Endothelial cell (in vitro differentiated cells): ENCODE data around the gene NHS. TPM values are rescaled to one million over a fixed set of nuclear protein-coding genes. Genes with fewer than 3 reads are reported as not detected.
"Not testable (repeated sequence)": the region's sequence is repeated elsewhere in the genome, so short reads cannot be mapped to it uniquely, and the experiment has no call there.

Source experiments
- DNase-seq: peaks from one replicate; pipeline ENCODE4 v3.0.0; 2021; ENCODE audit warnings: low spot score
- H3K27ac Mint-ChIP-seq: one replicate; pipeline ENCODE4 v1.8.0; 2021; ENCODE audit warnings: mixed read lengths, inconsistent platforms; ENCODE audit not compliant: unreplicated experiment
- H3K27me3 Mint-ChIP-seq: one replicate; pipeline ENCODE4 v1.8.0; 2021; ENCODE audit warnings: mild to moderate bottlenecking, moderate library complexity, mixed read lengths, inconsistent platforms; ENCODE audit not compliant: unreplicated experiment
- H3K36me3 Mint-ChIP-seq: one replicate; pipeline ENCODE4 v1.8.0; 2021; ENCODE audit warnings: mild to moderate bottlenecking, low read depth, mixed read lengths, inconsistent platforms; ENCODE audit not compliant: unreplicated experiment
- H3K4me1 Mint-ChIP-seq: one replicate; pipeline ENCODE4 v1.8.0; 2021; ENCODE audit warnings: mild to moderate bottlenecking, mixed read lengths, inconsistent platforms; ENCODE audit not compliant: unreplicated experiment
- H3K4me3 Mint-ChIP-seq: one replicate; pipeline ENCODE4 v1.8.0; 2021; ENCODE audit warnings: mild to moderate bottlenecking, mixed read lengths, inconsistent platforms; ENCODE audit not compliant: unreplicated experiment
- H3K9me3 Mint-ChIP-seq: one replicate; pipeline ENCODE4 v1.8.0; 2021; ENCODE audit warnings: mixed read lengths, inconsistent platforms; ENCODE audit not compliant: unreplicated experiment
- total RNA-seq: library from RNA; stranded (reverse); fragmentation: NEBNext Ultra II Directional; extraction: Animal tissue kit (Norgen Biotek cat#: 25700); gene quantifications from one replicate; pipeline ENCODE4 v1.2.1, GENCODE V29; 2021; ENCODE audit not compliant: unreplicated experiment
- TF ChIP-seq, protein P1 (sequence below): fragments of 200-600 bp; sonication (generic); IDR thresholded peaks from one replicate; pipeline ENCODE4 v1.5.0; 2021; ENCODE audit warnings: antibody characterized with exemption; ENCODE audit not compliant: unreplicated experiment

The NHS gene
- total RNA-seq, 1 donor from 2014 or later = 5.3 TPM

DNA sequence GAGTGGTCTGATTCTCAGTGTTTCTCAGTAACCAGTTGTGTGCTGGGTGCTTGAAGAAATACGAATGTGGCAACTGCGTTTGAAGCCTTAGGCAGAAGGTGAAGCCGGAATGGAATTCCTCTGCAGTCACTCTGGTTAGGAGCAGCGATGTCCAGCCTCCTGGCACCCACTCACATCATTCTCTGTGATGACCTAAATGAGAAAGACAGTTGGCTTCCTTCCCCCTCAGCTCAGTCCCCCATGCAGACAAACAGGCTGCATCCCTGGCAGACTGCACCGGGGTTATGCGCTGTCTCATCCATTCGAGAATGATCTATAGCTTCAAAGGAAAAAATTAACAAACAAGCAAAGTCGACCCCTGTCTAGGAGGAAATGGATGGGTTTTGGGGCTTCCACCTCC lies 192.2 kb downstream of the NHS start:
- Mint-ChIP-seq H3K27ac (no peak overlapping the region), H3K27me3 (no peaks in the 10 kb centered on the region), H3K4me3 (no peak overlapping the region), H3K9me3 (no peaks in the 10 kb centered on the region), H3K36me3 (no peaks in the 10 kb centered on the region), H3K4me1 (no peaks in the 10 kb centered on the region)
- TF ChIP-seq, protein P1, sequence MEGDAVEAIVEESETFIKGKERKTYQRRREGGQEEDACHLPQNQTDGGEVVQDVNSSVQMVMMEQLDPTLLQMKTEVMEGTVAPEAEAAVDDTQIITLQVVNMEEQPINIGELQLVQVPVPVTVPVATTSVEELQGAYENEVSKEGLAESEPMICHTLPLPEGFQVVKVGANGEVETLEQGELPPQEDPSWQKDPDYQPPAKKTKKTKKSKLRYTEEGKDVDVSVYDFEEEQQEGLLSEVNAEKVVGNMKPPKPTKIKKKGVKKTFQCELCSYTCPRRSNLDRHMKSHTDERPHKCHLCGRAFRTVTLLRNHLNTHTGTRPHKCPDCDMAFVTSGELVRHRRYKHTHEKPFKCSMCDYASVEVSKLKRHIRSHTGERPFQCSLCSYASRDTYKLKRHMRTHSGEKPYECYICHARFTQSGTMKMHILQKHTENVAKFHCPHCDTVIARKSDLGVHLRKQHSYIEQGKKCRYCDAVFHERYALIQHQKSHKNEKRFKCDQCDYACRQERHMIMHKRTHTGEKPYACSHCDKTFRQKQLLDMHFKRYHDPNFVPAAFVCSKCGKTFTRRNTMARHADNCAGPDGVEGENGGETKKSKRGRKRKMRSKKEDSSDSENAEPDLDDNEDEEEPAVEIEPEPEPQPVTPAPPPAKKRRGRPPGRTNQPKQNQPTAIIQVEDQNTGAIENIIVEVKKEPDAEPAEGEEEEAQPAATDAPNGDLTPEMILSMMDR = no peak
- DNase-seq = no peak

DNA sequence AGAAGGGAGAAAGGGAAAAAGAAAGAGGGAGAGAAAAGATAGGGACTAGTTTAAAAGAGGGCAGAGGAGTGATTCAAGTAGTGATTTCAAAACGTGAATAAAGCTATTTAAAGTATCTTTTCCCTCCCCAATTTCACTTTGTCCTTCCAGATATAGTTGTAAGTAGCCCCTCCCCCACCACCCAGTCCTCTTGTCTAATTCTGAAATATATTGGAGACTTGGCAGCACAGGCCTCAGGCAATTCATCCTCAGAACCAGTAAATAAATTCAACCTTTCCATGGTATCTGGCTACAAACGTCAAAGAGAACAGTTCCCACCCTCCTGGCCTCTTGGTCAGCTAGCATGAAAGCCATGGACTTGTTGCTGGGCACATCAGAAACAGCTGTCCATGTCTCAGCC lies 192.8 kb downstream of the NHS start:
- H3K36me3 Mint-ChIP-seq = no peaks in the 10 kb centered on the region
- H3K4me3 Mint-ChIP-seq = no peak overlapping the region
- H3K27ac Mint-ChIP-seq = no peak overlapping the region
- H3K27me3 Mint-ChIP-seq = no peaks in the 10 kb centered on the region
- TF ChIP-seq, protein P1 = no peak
- H3K9me3 Mint-ChIP-seq = no peaks in the 10 kb centered on the region
- H3K4me1 Mint-ChIP-seq = no peaks in the 10 kb centered on the region
- no peak for DNase-seq

DNA sequence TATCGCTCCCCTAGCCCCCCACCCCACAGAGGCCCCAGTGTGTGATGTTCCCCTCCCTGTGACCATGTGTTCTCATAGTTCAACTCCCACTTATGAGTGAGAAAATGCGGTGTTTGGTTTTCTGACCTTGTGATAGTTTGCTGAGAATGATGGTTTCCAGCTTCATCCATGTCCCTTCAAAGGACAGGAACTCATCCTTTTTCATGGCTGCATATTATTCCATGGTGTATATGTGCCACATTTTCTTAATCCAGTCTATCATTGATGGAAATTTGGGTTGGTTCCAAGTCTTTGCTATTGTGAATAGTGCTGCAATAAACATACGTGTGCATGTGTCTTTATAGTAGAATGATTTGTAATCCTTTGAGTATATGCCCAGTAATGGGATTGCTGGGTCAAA lies 193.8 kb downstream of the NHS start:
- H3K36me3 Mint-ChIP-seq, H3K27me3 Mint-ChIP-seq: not testable (repeated sequence)

DNA sequence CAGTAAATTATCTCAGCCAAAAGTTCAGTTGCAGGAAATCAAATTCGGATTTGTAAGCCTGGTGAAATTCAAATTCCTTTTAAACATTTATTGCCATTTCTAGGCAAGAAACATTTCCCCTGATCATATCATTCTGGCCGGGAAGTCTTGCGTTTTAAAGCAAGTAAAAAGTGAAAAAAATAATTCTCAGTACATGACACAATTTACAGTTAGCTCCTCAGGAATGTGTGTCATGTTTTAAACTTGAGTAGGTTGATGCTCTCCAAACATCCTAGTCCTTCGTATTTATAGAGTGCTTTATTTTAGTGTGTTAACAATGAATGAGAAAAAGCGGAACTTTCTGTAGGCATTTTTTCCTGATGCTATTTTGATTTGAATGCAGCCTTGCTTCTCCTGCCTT lies 204.0 kb downstream of the NHS start:
- no peak overlapping the region for H3K4me3 Mint-ChIP-seq
- H3K36me3 Mint-ChIP-seq = peaks cover 4% of the 10 kb centered on the region
- H3K4me1 Mint-ChIP-seq = peaks cover 16% of the 10 kb centered on the region
- DNase-seq = no peak
- H3K9me3 Mint-ChIP-seq = no peaks in the 10 kb centered on the region
- H3K27me3 Mint-ChIP-seq = no peaks in the 10 kb centered on the region
- H3K27ac Mint-ChIP-seq = no peak overlapping the region
- TF ChIP-seq, protein P1 = no peak

More for the DNA sequence above, 193.8 kb downstream of the NHS start:
- not testable (repeated sequence) for H3K27ac Mint-ChIP-seq, H3K9me3 Mint-ChIP-seq, H3K4me3 Mint-ChIP-seq, DNase-seq, H3K4me1 Mint-ChIP-seq

DNA sequence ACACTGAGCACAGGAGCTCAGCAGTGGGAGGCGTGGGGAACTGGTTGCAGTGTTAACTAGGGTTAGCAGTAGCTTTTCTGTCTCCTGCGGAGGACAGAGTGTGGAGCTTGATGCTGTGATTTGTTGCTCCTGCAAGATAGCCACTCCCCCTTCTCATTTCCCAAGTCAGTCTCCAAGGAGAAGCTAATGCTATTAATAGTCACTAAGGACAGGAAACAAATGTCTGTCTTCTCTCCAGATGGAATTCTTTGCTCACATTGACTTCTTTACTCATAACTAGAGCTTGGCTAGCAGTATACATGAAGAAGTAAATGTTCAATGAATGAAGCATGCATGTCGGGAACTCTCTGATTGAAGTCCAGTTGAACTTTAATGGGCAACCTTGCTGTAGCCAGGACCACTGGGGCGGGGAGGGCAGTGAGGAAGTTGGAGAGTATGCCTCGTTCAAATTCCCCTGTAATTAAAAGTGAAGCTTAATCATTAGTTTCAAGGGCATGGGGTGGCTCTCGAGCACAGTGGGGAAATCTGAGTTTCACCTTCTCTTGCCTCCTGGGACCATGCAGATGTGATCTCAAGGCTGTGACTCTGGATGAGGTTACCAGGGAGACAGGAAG lies 205.6 kb downstream of the NHS start:
- Mint-ChIP-seq H3K4me3 (no peak overlapping the region), H3K36me3 (no peaks in the 10 kb centered on the region), H3K27ac (no peak overlapping the region), H3K27me3 (no peaks in the 10 kb centered on the region), H3K4me1 (peaks cover 16% of the 10 kb centered on the region), H3K9me3 (no peaks in the 10 kb centered on the region)
- TF ChIP-seq, protein P1 = no peak
- DNase-seq = no peak

DNA sequence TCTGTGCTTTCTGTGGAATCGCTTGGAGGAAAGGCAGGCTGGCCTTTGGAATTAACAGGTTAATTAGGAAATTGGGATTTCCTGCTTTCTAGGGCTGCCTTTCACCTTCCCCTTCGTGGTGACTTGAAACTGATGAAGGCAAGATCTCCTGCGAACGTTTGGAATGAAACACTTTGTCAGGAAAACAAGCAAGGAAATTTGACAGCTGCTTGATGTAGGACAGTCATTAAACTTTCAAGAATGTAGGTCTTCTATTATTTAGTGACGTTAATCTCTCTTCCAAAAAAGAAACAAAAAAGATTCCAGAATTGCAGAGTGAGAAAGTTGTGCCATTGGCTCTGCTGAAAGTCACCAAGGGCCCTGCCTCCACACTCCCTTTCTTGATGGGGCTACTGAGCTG lies 206.6 kb downstream of the NHS start:
- H3K36me3 Mint-ChIP-seq = no peaks in the 10 kb centered on the region
- TF ChIP-seq, protein P1 = no peak
- no peak overlapping the region for H3K27ac Mint-ChIP-seq
- H3K27me3 Mint-ChIP-seq = no peaks in the 10 kb centered on the region
- no peaks in the 10 kb centered on the region for H3K9me3 Mint-ChIP-seq
- H3K4me1 Mint-ChIP-seq = peaks cover 14% of the 10 kb centered on the region
- no peak overlapping the region for H3K4me3 Mint-ChIP-seq
- no peak for DNase-seq
